Transverse colon (tissue), 4 donors: ENCODE data around the gene RAB5B. TPM values are rescaled to one million over a fixed set of nuclear protein-coding genes. Genes with fewer than 3 reads are reported as not detected.

Experiments used
- DNase-seq: peaks from one replicate; pipeline ENCODE4 v3.0.0-alpha.2; 2019
- H3K27ac ChIP-seq, 4 donors: fragments of 200-600 bp; sonication (generic); 2 replicates each; pipeline ENCODE4 v1.5.1; 2016 to 2018; ENCODE audit warnings: inconsistent platforms in 4 of 4
- H3K27me3 ChIP-seq: fragments of 200-600 bp; sonication (generic); 2 replicates; pipeline ENCODE4 v1.5.1; 2017; ENCODE audit warnings: inconsistent platforms
- H3K36me3 ChIP-seq, 4 donors: fragments of 200-600 bp; sonication (generic); 2 replicates each; pipeline ENCODE4 v1.5.1; 2017 to 2019; ENCODE audit warnings: inconsistent platforms in 4 of 4
- H3K4me1 ChIP-seq, 4 donors: fragments of 200-600 bp; sonication (generic); 2 replicates each; pipeline ENCODE4 v1.5.1; 2017 to 2020; ENCODE audit warnings: inconsistent platforms in 4 of 4
- H3K4me3 ChIP-seq, 4 donors: fragments of 200-600 bp; sonication (generic); 1 replicate in 1 of 4; 2 replicates in 3 of 4; pipeline versions ENCODE4 v1.5.1 to v1.6.1; 2017 to 2019; ENCODE audit warnings: inconsistent platforms in 4 of 4
- H3K9me3 ChIP-seq, 2 donors: fragments of 200-600 bp; sonication (generic); 2 replicates each; pipeline ENCODE4 v1.5.1; 2017 to 2019; ENCODE audit warnings: inconsistent platforms in 2 of 2
- EP300 ChIP-seq: sonication (generic); formaldehyde crosslinking; IDR thresholded peaks from one replicate; pipeline ENCODE4 v1.6.1; 2017; ENCODE audit warnings: antibody characterized with exemption, low read depth
- POLR2A ChIP-seq: fragments of 450-650 bp; IDR thresholded peaks from one replicate; pipeline ENCODE4 v1.6.1; 2016; ENCODE audit warnings: antibody characterized with exemption, mild to moderate bottlenecking, moderate library complexity
- POLR2AphosphoS5 ChIP-seq, 3 donors: sonication (generic); formaldehyde crosslinking; IDR thresholded peaks; one replicate each; pipeline ENCODE4 v1.6.1; 2016; ENCODE audit warnings: antibody characterized with exemption in 3 of 3
- WGBS, 2 donors: methylation state at CpG; one replicate each; pipeline ENCODE4 v1.1.5; 2018; ENCODE audit warnings: low coverage in 1 of 2; 5-methylcytosine and 5-hydroxymethylcytosine counted together
- in situ Hi-C, 4 donors: fragments of 200-750 bp; cut with MboI; loops; one replicate each; pipeline versions ENCODE4 v1.15.0 to v1.15.1; 2017; ENCODE audit warnings: low sequenced_read_pairs in 3 of 4, low pct_ligation_motif_present in 1 of 4, low pct_unique_long_range_greater_than_20kb in 1 of 4
- intact Hi-C: fragments of 100-400 bp; cut with DNase I; formaldehyde crosslinking; loops from one replicate; pipeline ENCODE4 v1.15.1; 2023; ENCODE audit warnings: low total_unique reads
- total RNA-seq, 4 donors: library from RNA; depleted of rRNA; stranded (reverse); fragments of >200 nt; gene quantifications; one replicate each; pipeline ENCODE4 v1.1.0, GENCODE V29; 2016
- TF ChIP-seq, protein P1 (sequence below), 5 experiments: fragments of 200-600 bp in 3 of 5; fragments of 450-650 bp in 2 of 5; sonication (generic) in 3 of 5; IDR thresholded peaks; 1 replicate in 2 of 5; 2 replicates in 3 of 5; pipeline ENCODE4 v1.5.1; 2016 to 2017; ENCODE audit warnings: antibody characterized with exemption in 5 of 5, inconsistent platforms in 3 of 5, mild to moderate bottlenecking in 2 of 5, moderate library complexity in 1 of 5

RAB5B gene
- total RNA-seq, 4 donors from 2014 or later: 66.3 to 97.5 (median 88.4) TPM

DNA sequence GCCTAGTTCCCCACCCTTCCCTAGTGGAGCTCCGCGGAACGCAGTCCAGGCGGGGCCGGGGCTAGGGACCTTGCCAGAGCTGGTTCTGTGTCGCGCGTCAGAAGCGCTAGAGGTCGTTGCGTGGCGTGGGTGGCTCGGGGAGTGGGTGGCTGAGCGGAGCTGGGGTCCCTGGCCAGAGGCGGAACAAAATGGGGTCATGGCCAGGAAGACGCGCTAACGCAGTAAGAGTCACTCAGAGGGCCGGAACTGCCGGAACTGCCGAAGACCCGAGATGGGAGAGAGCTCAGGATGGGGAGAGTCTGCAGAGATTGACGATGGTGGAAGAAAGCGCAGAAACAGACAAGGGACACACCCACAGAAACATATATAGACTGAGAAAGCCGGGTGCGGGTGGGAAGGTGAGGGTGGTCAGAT is 38.1 kb upstream of the RAB5B start:
- intact Hi-C loops (loop anchor here (5.0 kb wide), 1 partner anchor 943 kb away; no protein-coding TSS in a partner anchor), in situ Hi-C loops (loop anchor here in 3 of 4 donors (5.0 to 25.0 kb wide), 5 partner anchors 121 to 201 kb away; partner anchors contain the start of genes ORMDL2 (in 2 of the 3), SARNP (in 2 of the 3) and GDF11 (in 1 of the 3))
- Histone ChIP-seq H3K9me3 (no peaks in the 10 kb centered on the region), H3K27me3 (no peaks in the 10 kb centered on the region), H3K4me3 (peak overlapping the region in 1 of 4 donors; percentile 17), H3K4me1 (peaks cover 8 to 40% (median 30%) of the 10 kb centered on the region in 4 donors), H3K27ac (peak overlapping the region; percentile 23 to 59 (median 32)), H3K36me3 (no peaks in the 10 kb centered on the region)
- TF ChIP-seq POLR2A (no peak), POLR2AphosphoS5 (IDR thresholded peaks at IDR 0.05) (no peak)
- 77% methylated on average over 26 of the region's 26 CpGs; no CpG with 5 or more reads in 1 of the 2 donors for WGBS, 2 donors
- DNase-seq: no peak

DNA sequence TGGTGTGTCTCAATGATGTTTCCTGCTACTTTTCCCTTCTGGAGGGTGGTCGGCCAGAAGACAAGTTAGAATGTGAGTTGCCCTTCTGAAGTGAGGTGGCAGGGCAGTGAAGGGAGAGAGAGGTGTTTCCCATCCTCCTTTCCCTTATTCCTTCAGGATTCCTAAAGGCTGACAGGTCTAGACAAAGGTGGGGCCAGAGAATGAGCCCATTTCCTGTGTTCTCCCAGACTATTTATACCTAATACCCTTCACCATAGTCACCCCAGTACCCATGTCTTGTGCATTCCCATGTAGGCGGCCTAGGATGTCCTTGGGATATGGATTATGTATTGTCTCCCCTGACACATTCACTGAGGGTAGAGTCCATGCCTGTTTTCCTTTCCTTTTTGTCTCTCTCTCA is 35.9 kb upstream of the RAB5B start:
- Histone ChIP-seq H3K27ac (no peak overlapping the region), H3K36me3 (peaks cover 0 to 9% (median 4%) of the 10 kb centered on the region in 4 donors), H3K9me3 (no peaks in the 10 kb centered on the region), H3K27me3 (no peaks in the 10 kb centered on the region), H3K4me3 (no peak overlapping the region), H3K4me1 (peaks cover 4 to 27% (median 15%) of the 10 kb centered on the region in 4 donors)
- 90% methylated on average over 2 of the region's 2 CpGs; no CpG with 5 or more reads in 1 of the 2 donors for WGBS, 2 donors
- no peak for DNase-seq
- in situ Hi-C loops: loop anchor here in 3 of 4 donors (5.0 to 25.0 kb wide), 5 partner anchors 123 to 203 kb away; partner anchors contain the start of genes ORMDL2 (in 2 of the 3), SARNP (in 2 of the 3) and GDF11 (in 1 of the 3)
- TF ChIP-seq, protein P1, sequence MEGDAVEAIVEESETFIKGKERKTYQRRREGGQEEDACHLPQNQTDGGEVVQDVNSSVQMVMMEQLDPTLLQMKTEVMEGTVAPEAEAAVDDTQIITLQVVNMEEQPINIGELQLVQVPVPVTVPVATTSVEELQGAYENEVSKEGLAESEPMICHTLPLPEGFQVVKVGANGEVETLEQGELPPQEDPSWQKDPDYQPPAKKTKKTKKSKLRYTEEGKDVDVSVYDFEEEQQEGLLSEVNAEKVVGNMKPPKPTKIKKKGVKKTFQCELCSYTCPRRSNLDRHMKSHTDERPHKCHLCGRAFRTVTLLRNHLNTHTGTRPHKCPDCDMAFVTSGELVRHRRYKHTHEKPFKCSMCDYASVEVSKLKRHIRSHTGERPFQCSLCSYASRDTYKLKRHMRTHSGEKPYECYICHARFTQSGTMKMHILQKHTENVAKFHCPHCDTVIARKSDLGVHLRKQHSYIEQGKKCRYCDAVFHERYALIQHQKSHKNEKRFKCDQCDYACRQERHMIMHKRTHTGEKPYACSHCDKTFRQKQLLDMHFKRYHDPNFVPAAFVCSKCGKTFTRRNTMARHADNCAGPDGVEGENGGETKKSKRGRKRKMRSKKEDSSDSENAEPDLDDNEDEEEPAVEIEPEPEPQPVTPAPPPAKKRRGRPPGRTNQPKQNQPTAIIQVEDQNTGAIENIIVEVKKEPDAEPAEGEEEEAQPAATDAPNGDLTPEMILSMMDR (IDR thresholded peaks at IDR 0.05): no peak
- TF ChIP-seq EP300: no peak
- TF ChIP-seq POLR2A: no peak
- TF ChIP-seq POLR2AphosphoS5 (IDR thresholded peaks at IDR 0.05): no peak
- intact Hi-C loops: loop anchor here (5.0 kb wide), 1 partner anchor 946 kb away; no protein-coding TSS in a partner anchor

DNA sequence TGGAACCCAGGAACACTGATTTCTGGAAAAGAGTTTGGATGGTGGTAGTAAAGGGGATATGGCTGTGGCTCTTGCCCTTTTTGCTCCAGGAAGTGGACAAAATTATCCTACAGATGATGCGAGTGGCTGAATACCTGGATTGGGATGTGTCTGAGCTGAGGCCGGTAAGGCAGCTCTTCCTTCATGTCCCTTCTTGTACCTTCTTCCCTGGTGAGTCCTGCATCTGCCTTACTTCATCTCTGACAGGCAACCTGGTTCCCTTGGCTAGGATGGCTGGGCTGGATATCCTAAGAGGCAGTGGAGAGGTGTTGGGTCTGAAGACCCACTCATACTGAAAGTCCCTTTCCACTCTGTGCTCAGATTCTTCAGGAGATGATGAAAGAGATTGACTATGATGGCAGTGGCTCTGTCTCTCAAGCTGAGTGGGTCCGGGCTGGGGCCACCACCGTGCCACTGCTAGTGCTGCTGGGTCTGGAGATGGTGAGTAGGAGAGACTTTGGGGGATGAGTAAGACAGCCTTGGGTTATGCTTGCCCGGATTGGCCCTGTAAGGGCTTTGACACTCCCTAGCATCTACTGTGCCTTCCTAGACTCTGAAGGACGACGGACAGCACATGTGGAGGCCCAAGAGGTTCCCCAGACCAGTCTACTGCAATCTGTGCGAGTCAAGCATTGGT is 34.9 kb upstream of the RAB5B start:
- intact Hi-C loops: loop anchor here (5.0 kb wide), 1 partner anchor 947 kb away; no protein-coding TSS in a partner anchor
- H3K27me3 ChIP-seq: no peaks in the 10 kb centered on the region
- no peak for DNase-seq
- in situ Hi-C loops: loop anchor here in 3 of 4 donors (5.0 to 25.0 kb wide), 5 partner anchors 124 to 204 kb away; partner anchors contain the start of genes ORMDL2 (in 2 of the 3), SARNP (in 2 of the 3) and GDF11 (in 1 of the 3)
- TF ChIP-seq, protein P1 (IDR thresholded peaks at IDR 0.05): no peak
- TF ChIP-seq POLR2AphosphoS5 (IDR thresholded peaks at IDR 0.05) (no peak), POLR2A (no peak), EP300 (no peak)
- peaks cover 0 to 11% (median 4%) of the 10 kb centered on the region in 4 donors for H3K36me3 ChIP-seq
- peak overlapping the region in 3 of 4 donors; percentile 58 to 72 (median 59) for H3K27ac ChIP-seq
- H3K4me1 ChIP-seq: peaks cover 3 to 17% (median 7%) of the 10 kb centered on the region in 4 donors
- no peak overlapping the region for H3K4me3 ChIP-seq
- 92 to 93% methylated on average over 4 to 8 of the region's 8 CpGs for WGBS, 2 donors
- H3K9me3 ChIP-seq: no peaks in the 10 kb centered on the region

DNA sequence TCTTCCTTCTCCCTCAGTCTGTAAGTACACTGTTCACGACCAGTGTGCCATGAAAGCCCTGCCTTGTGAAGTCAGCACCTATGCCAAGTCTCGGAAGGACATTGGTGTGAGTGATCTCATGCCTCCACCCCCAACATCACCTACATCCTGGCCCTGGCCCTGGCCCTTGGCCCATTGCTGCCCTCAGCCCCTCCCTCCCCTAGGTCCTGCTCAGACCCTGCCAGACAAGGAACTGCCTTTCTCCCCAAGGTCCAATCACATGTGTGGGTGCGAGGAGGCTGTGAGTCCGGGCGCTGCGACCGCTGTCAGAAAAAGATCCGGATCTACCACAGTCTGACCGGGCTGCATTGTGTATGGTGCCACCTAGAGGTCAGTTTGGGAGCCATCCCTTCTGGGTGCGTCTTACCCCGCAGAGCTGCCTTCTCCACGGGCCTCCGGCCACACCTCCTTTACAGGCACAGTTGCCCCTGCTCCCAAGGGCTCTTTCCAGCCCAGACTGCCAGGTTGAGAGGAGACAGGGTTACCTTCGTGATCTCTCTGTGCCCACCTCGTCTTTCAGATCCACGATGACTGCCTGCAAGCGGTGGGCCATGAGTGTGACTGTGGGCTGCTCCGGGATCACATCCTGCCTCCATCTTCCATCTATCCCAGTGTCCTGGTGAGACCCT is 33.7 kb upstream of the RAB5B start:
- H3K27me3 ChIP-seq: no peaks in the 10 kb centered on the region
- peaks cover 0 to 14% (median 7%) of the 10 kb centered on the region in 4 donors for H3K4me1 ChIP-seq
- H3K4me3 ChIP-seq: no peak overlapping the region
- H3K36me3 ChIP-seq: peaks cover 0 to 13% (median 4%) of the 10 kb centered on the region in 4 donors
- in situ Hi-C loops: loop anchor here in 3 of 4 donors (10.0 to 25.0 kb wide), 2 partner anchors 125 to 128 kb away; partner anchors contain the start of genes ORMDL2 (in 3 of the 3) and SARNP (in 3 of the 3)
- DNase-seq: peak; percentile 92
- TF ChIP-seq POLR2A: no peak
- TF ChIP-seq, protein P1 (IDR thresholded peaks at IDR 0.05): peak; percentile 87 to 94 (median 91)
- TF ChIP-seq POLR2AphosphoS5 (IDR thresholded peaks at IDR 0.05): peak in 2 of 3 donors; percentile 31 to 50
- TF ChIP-seq EP300: no peak
- WGBS, 2 donors: 16% methylated on average over 16 of the region's 18 CpGs; no CpG with 5 or more reads in 1 of the 2 donors
- peak overlapping the region; percentile 58 to 72 (median 60) for H3K27ac ChIP-seq
- intact Hi-C loops: loop anchor here (2.0 kb wide), 1 partner anchor 201 kb away; no protein-coding TSS in a partner anchor
- no peaks in the 10 kb centered on the region for H3K9me3 ChIP-seq
